CD14-positive monocyte (primary cell): ENCODE results near the gene RGS17. TPM values are rescaled to one million over a fixed set of nuclear protein-coding genes. Genes with fewer than 3 reads are reported as not detected.

Experiments
- DNase-seq, 3 donors: peaks; one replicate each; pipeline ENCODE4 v3.0.0-alpha.2; 2011 to 2022
- H2AFZ ChIP-seq: 2 replicates; pipeline ENCODE4 v1.6.0; 2012; ENCODE audit warnings: mild to moderate bottlenecking, low read depth, low read length, inconsistent platforms; ENCODE audit not compliant: insufficient read depth, poor library complexity, severe bottlenecking
- H3K27ac ChIP-seq, 2 donors: 1 replicate in 1 of 2; 2 replicates in 1 of 2; pipeline ENCODE4 v1.5.1; 2012 to 2013; ENCODE audit warnings: low read length in 2 of 2, control low read depth in 1 of 2, inconsistent platforms in 1 of 2, low read depth in 1 of 2, mild to moderate bottlenecking in 1 of 2
- H3K27me3 ChIP-seq, 2 donors: one replicate each; pipeline versions ENCODE4 v1.6.0 to v1.6.1; 2011 to 2013; ENCODE audit warnings: low read length in 2 of 2; ENCODE audit not compliant: control insufficient read depth in 2 of 2, insufficient read depth in 2 of 2
- H3K36me3 ChIP-seq, 2 donors: replicated peaks in 1 of 2; 1 replicate in 1 of 2; 2 replicates in 1 of 2; pipeline versions ENCODE4 v1.5.1 to v1.6.1; 2012 to 2013; ENCODE audit warnings: low read length in 2 of 2, control low read depth in 1 of 2, inconsistent platforms in 1 of 2, mild to moderate bottlenecking in 1 of 2; ENCODE audit not compliant: insufficient read depth in 2 of 2, control insufficient read depth in 1 of 2
- H3K4me1 ChIP-seq, 2 donors: 1 replicate in 1 of 2; 2 replicates in 1 of 2; pipeline versions ENCODE4 v1.5.1 to v1.6.1; 2012 to 2013; ENCODE audit warnings: low read length in 2 of 2, control low read depth in 1 of 2, inconsistent platforms in 1 of 2, mild to moderate bottlenecking in 1 of 2, moderate library complexity in 1 of 2; ENCODE audit not compliant: insufficient read depth in 2 of 2, control insufficient read depth in 1 of 2
- H3K4me2 ChIP-seq: replicated peaks from 2 replicates; pipeline ENCODE3; 2012; ENCODE audit warnings: low read length, moderate library complexity, mild to moderate bottlenecking; ENCODE audit not compliant: poor library complexity, severe bottlenecking; ENCODE audit errors: extremely low read depth
- H3K4me3 ChIP-seq, 3 experiments: fragments of 200-600 bp in 1 of 3; sonication (generic) in 1 of 3; replicated peaks in 1 of 3; 1 replicate in 2 of 3; 2 replicates in 1 of 3; pipeline ENCODE4 v1.5.1; 2011 to 2013; ENCODE audit warnings: low read length in 3 of 3, mild to moderate bottlenecking in 3 of 3, control low read depth in 2 of 3, low read depth in 2 of 3, inconsistent platforms in 1 of 3, moderate library complexity in 1 of 3
- H3K79me2 ChIP-seq: 2 replicates; pipeline ENCODE4 v1.6.0; 2012; ENCODE audit warnings: mild to moderate bottlenecking, control low read depth, inconsistent platforms, low read length, moderate library complexity; ENCODE audit not compliant: insufficient read depth
- H3K9ac ChIP-seq: 2 replicates; pipeline ENCODE4 v1.6.0; 2017; ENCODE audit warnings: low read length, mild to moderate bottlenecking; ENCODE audit not compliant: insufficient read depth, poor library complexity, severe bottlenecking
- H3K9me3 ChIP-seq, 2 donors: replicated peaks in 1 of 2; 1 replicate in 1 of 2; 2 replicates in 1 of 2; pipeline versions ENCODE4 v1.5.1 to v1.6.1; 2012 to 2013; ENCODE audit warnings: low read length in 2 of 2, control low read depth in 1 of 2; ENCODE audit not compliant: control insufficient read depth in 1 of 2, insufficient read depth in 1 of 2
- H4K20me1 ChIP-seq: 2 replicates; pipeline ENCODE4 v1.6.0; 2012; ENCODE audit warnings: mild to moderate bottlenecking, low read length, control low read depth, moderate library complexity; ENCODE audit not compliant: insufficient read depth
- H3K27ac Mint-ChIP-seq, 7 donors: one replicate each; pipeline ENCODE4 v1.8.0; 2020; ENCODE audit warnings: mild to moderate bottlenecking in 7 of 7, mixed read lengths in 7 of 7, moderate library complexity in 6 of 7, inconsistent platforms in 2 of 7
- H3K27me3 Mint-ChIP-seq, 3 donors: one replicate each; pipeline ENCODE4 v1.8.0; 2021 to 2022; ENCODE audit warnings: low read depth in 3 of 3, mild to moderate bottlenecking in 3 of 3, mixed read lengths in 3 of 3, moderate library complexity in 3 of 3, inconsistent platforms in 1 of 3
- H3K36me3 Mint-ChIP-seq, 2 donors: one replicate each; pipeline ENCODE4 v1.8.0; 2020; ENCODE audit warnings: mixed read lengths in 2 of 2, inconsistent platforms in 1 of 2, mild to moderate bottlenecking in 1 of 2
- H3K4me1 Mint-ChIP-seq: one replicate; pipeline ENCODE4 v1.8.0; 2020; ENCODE audit warnings: mild to moderate bottlenecking, mixed read lengths
- H3K4me3 Mint-ChIP-seq, 2 donors: one replicate each; pipeline ENCODE4 v1.8.0; 2020; ENCODE audit warnings: mild to moderate bottlenecking in 2 of 2, mixed read lengths in 2 of 2, moderate library complexity in 1 of 2
- H3K9me3 Mint-ChIP-seq, 7 donors: one replicate each; pipeline ENCODE4 v1.8.0; 2020 to 2022; ENCODE audit warnings: mixed read lengths in 7 of 7, mild to moderate bottlenecking in 6 of 7, moderate library complexity in 6 of 7, inconsistent platforms in 2 of 7
- CTCF ChIP-seq: fragments of 200-600 bp; IDR thresholded peaks from one replicate; pipeline ENCODE4 v1.8.0; 2022; ENCODE audit warnings: antibody characterized with exemption, mild to moderate bottlenecking
- WGBS: methylation state at CpG from one replicate; pipeline ENCODE4 v1.1.5; 2013; ENCODE audit warnings: missing lambda C conversion rate; ENCODE audit not compliant: insufficient coverage; 5-methylcytosine and 5-hydroxymethylcytosine counted together
- intact Hi-C, 2 donors: fragments of 100-400 bp; cut with micrococcal nuclease; formaldehyde crosslinking; loops; one replicate each; pipeline versions ENCODE4 v1.15.0 to v1.15.1; 2023
- polyA plus RNA-seq, 3 donors: library from polyadenylated mRNA; depleted of rRNA in 1 of 3; unstranded in 2 of 3; stranded (reverse) in 1 of 3; fragments of 300-500 nt in 2 of 3; fragments of >200 nt in 1 of 3; fragmentation: Illumina TruSeq in 2 of 3; gene quantifications; 1 replicate in 2 of 3; 2 replicates in 1 of 3; pipeline ENCODE4 v1.2.3, GENCODE V29; 2012 to 2021

The RGS17 gene
- polyA plus RNA-seq, 3 donors, result not detected

GRCh38 chr6:153056308-153056707, 74.8 kb downstream of the RGS17 start:
- no peak overlapping the region for H3K27ac Mint-ChIP-seq
- Histone ChIP-seq H3K4me3 (no peak overlapping the region), H3K4me2 (no peak overlapping the region), H3K27me3 (no peaks in the 10 kb centered on the region), H4K20me1 (no peaks in the 10 kb centered on the region), H3K9me3 (no peaks in the 10 kb centered on the region), H3K79me2 (no peaks in the 10 kb centered on the region), H3K36me3 (no peaks in the 10 kb centered on the region), H3K4me1 (no peaks in the 10 kb centered on the region), H3K9ac (no peak overlapping the region), H3K27ac (no peak overlapping the region), H2AFZ (no peak overlapping the region)
- intact Hi-C loops, result no loop called here
- no CpG with 5 or more reads among the region's 2 CpGs for WGBS
- DNase-seq, result no peak
- peaks cover 2% of the 10 kb centered on the region for H3K4me1 Mint-ChIP-seq
- peaks cover 0 to 2% (median 1%) of the 10 kb centered on the region in 3 donors for H3K27me3 Mint-ChIP-seq
- peaks cover 0 to 3% (median 0%) of the 10 kb centered on the region in 7 donors for H3K9me3 Mint-ChIP-seq
- H3K4me3 Mint-ChIP-seq, result no peak overlapping the region
- H3K36me3 Mint-ChIP-seq, result no peaks in the 10 kb centered on the region
- no peak for TF ChIP-seq CTCF

- no peaks in the 10 kb centered on the region for H3K9me3 ChIP-seq
- H3K27ac Mint-ChIP-seq, result no peak overlapping the region
- H3K9ac ChIP-seq, result no peak overlapping the region
- H3K4me1 Mint-ChIP-seq, result no peaks in the 10 kb centered on the region
- intact Hi-C loops, result no loop called here
- H3K4me2 ChIP-seq, result no peak overlapping the region
- no peak overlapping the region for H3K27ac ChIP-seq
- no peaks in the 10 kb centered on the region for H3K27me3 ChIP-seq
- peaks cover 0 to 6% (median 0%) of the 10 kb centered on the region in 7 donors for H3K9me3 Mint-ChIP-seq
- DNase-seq, result no peak
- no peak for TF ChIP-seq CTCF
- H3K4me3 ChIP-seq, result no peak overlapping the region
- peaks cover 1 to 5% (median 3%) of the 10 kb centered on the region in 3 donors for H3K27me3 Mint-ChIP-seq
- no peak overlapping the region for H3K4me3 Mint-ChIP-seq
- no peaks in the 10 kb centered on the region for H3K79me2 ChIP-seq
- no peaks in the 10 kb centered on the region for H4K20me1 ChIP-seq
- H3K4me1 ChIP-seq, result no peaks in the 10 kb centered on the region
- no peak overlapping the region for H2AFZ ChIP-seq
- H3K36me3 ChIP-seq, result no peaks in the 10 kb centered on the region
- H3K36me3 Mint-ChIP-seq, result no peaks in the 10 kb centered on the region
Measured at GRCh38 chr6:153051801-153052200, 79.3 kb downstream of the RGS17 start.
